Measurements from ENCODE around the gene YWHAQ. TPM values are rescaled to one million over a fixed set of nuclear protein-coding genes. Genes with fewer than 3 reads are reported as not detected.
"Not testable (repeated sequence)": the region's sequence is repeated elsewhere in the genome, so short reads cannot be mapped to it uniquely, and the experiment has no call there.

Gene YWHAQ
- total RNA-seq, 1 donor from 2014 or later = 335 TPM

DNA sequence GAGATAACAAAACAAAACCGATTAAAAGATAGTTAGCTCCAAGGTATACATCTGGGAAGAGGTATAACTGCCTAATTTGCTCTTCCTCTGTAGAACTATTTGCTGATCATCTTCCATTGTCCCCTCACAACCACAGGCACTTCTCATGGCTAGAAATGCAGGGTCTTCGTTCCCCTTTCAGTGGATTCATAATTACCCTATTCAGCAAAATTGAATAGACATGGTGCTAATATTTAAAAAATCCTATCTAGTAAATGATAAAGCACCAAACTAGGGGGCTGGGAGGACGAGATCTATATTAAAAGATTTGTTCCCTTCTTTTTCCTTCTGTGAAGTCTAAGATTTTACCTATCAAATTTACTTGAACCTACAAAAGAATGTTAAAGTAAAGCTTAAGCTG is 44.3 kb downstream of the YWHAQ start:
- Mint-ChIP-seq H3K27me3 (no peaks in the 10 kb centered on the region), H3K9me3 (no peaks in the 10 kb centered on the region), H3K36me3 (ENCODE audit: low read depth) (peaks cover 57% of the 10 kb centered on the region), H3K27ac (peak overlapping the region; percentile 43), H3K4me1 (peaks cover 23% of the 10 kb centered on the region), H3K4me3 (no peak overlapping the region)
- intact Hi-C loops (cut with micrococcal nuclease) = no loop called here
- DNase-seq = no peak

DNA sequence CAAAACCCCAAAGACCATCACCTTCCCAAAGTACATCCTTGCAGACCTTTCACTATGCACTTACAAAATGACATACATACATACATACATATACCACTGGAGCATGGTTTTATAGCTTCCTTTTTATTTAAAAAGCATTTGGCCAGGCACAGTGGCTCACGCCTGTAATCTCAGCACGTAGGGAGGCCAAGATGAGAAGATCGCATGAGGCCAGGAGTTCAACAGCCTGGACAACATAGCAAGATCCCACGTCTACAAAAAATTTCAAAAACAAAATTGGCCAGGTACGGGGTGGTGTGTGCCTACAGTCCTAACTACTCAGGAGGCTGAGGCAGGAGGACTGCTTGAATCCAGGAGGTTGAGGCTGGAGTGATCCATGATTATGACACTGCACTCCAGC is 45.3 kb downstream of the YWHAQ start:
- H3K27me3 Mint-ChIP-seq = no peaks in the 10 kb centered on the region
- intact Hi-C loops (cut with micrococcal nuclease) = no loop called here
- peaks cover 53% of the 10 kb centered on the region for H3K36me3 Mint-ChIP-seq (ENCODE audit: low read depth)
- peak overlapping the region; percentile 3 for H3K27ac Mint-ChIP-seq
- no peak for DNase-seq
- no peak overlapping the region for H3K4me3 Mint-ChIP-seq
- H3K9me3 Mint-ChIP-seq = no peaks in the 10 kb centered on the region
- peaks cover 15% of the 10 kb centered on the region for H3K4me1 Mint-ChIP-seq

DNA sequence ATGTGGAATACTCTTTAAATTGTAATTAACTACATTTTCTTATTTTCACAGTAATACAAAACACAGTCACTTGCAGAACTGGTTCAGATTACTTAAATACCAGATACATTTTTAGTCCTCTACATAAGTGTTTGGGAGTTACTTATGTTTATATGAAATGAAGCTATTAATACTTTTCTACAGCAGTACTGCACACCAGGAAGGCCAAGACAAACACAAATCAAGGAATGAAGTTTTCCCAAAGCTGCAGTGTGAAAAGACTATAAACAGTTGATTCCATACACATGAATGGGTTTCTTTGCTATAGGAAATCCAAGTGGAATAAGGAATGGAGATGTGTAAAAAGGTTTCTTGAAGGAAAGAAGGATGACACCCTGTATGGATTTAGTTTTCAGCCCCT is 45.9 kb downstream of the YWHAQ start:
- H3K27ac Mint-ChIP-seq; DNase-seq; H3K9me3 Mint-ChIP-seq; H3K4me3 Mint-ChIP-seq; intact Hi-C loops (cut with micrococcal nuclease); H3K27me3 Mint-ChIP-seq: not testable (repeated sequence)
- peaks cover 11% of the 10 kb centered on the region for H3K4me1 Mint-ChIP-seq
- peaks cover 48% of the 10 kb centered on the region for H3K36me3 Mint-ChIP-seq (ENCODE audit: low read depth)

- no peaks in the 10 kb centered on the region for H3K27me3 Mint-ChIP-seq
- H3K9me3 Mint-ChIP-seq = no peaks in the 10 kb centered on the region
- DNase-seq = no peak
- H3K27ac Mint-ChIP-seq = no peak overlapping the region
- peaks cover 37% of the 10 kb centered on the region for H3K36me3 Mint-ChIP-seq (ENCODE audit: low read depth)
- no peak overlapping the region for H3K4me3 Mint-ChIP-seq
- intact Hi-C loops (cut with micrococcal nuclease) = no loop called here
- H3K4me1 Mint-ChIP-seq = peaks cover 9% of the 10 kb centered on the region
Observed at GRCh38 chr2:9582624-9583023, 48.2 kb downstream of the YWHAQ start.

- Mint-ChIP-seq H3K36me3 (ENCODE audit: low read depth) (peaks cover 9% of the 10 kb centered on the region), H3K27me3 (no peaks in the 10 kb centered on the region), H3K9me3 (no peaks in the 10 kb centered on the region), H3K4me1 (peaks cover 9% of the 10 kb centered on the region), H3K27ac (no peak overlapping the region), H3K4me3 (no peak overlapping the region)
- intact Hi-C loops (cut with micrococcal nuclease) = no loop called here
- DNase-seq = no peak
Observed at GRCh38 chr2:9578467-9579235, 52.1 kb downstream of the YWHAQ start.

GRCh38 chr2:9574331-9574730 is 56.5 kb downstream of the YWHAQ start:
- DNase-seq = no peak
- no peaks in the 10 kb centered on the region for H3K36me3 Mint-ChIP-seq (ENCODE audit: low read depth)
- no peak overlapping the region for H3K4me3 Mint-ChIP-seq
- peak overlapping the region; percentile 19 for H3K27ac Mint-ChIP-seq
- intact Hi-C loops (cut with micrococcal nuclease) = no loop called here
- H3K4me1 Mint-ChIP-seq = peaks cover 9% of the 10 kb centered on the region
- no peaks in the 10 kb centered on the region for H3K9me3 Mint-ChIP-seq
- no peaks in the 10 kb centered on the region for H3K27me3 Mint-ChIP-seq

DNA sequence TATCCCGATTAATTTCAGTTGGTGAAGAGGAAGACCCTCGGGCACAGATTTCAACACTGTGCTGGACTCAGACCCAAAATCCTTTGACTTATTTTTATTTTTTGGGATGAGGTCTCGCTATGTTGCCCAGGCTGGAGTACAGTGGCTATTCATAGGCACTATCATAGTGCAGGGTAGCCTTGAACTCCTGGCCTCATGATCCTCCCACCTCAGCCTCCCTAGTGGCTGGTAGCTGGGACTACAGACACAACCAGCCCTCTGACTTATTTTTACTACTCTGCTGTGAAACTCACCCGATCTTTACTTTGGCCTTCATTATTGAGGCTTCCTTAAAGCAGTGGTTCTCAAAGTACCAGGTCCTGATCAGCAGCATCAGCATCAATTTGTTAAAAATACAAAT is 57.0 kb downstream of the YWHAQ start:
- Mint-ChIP-seq H3K27me3 (no peaks in the 10 kb centered on the region), H3K4me1 (peaks cover 9% of the 10 kb centered on the region), H3K9me3 (no peaks in the 10 kb centered on the region), H3K4me3 (no peak overlapping the region), H3K36me3 (ENCODE audit: low read depth) (no peaks in the 10 kb centered on the region), H3K27ac (no peak overlapping the region)
- DNase-seq = no peak
- intact Hi-C loops (cut with micrococcal nuclease) = no loop called here

DNA sequence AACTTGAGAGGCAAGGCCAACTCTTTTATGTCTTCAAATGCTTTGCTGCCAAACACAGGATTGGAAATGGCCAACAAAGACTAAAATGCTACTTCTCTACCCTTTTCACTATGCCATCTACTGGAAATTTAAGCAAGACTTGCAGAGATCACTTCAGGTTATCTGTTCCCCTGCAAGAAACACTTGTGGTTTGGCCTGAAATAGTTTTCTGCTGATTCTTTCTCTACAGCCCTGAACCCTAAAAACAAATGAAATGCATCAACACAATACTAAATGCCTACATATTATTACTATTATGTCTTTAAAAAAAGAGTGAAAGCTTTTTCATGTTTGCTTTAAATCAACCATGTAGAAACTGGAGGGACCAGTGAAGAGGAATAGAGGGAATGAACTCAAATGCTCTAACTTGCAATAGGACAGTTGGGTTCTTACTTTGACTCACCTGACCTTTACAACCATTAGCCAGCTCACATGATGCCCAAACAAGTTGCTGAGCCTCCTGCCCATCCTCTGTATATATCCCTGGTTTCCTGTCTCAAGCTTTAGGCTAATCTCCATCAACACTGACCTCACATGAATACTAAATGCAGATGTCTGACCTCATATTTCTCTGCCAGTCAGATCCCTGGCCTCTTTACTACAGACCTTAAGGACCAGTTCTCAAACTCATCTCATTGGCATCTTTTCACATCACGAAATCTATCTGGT is 57.6 kb downstream of the YWHAQ start:
- no peak overlapping the region for H3K4me3 Mint-ChIP-seq

GRCh38 chr2:9570182-9571060 is 60.4 kb downstream of the YWHAQ start:
- no peak overlapping the region for H3K27ac Mint-ChIP-seq

More for the DNA sequence above, 57.6 kb downstream of the YWHAQ start:
- DNase-seq = no peak
- Mint-ChIP-seq H3K9me3 (no peaks in the 10 kb centered on the region), H3K4me1 (peaks cover 9% of the 10 kb centered on the region), H3K27ac (no peak overlapping the region), H3K36me3 (ENCODE audit: low read depth) (no peaks in the 10 kb centered on the region), H3K27me3 (no peaks in the 10 kb centered on the region)
- intact Hi-C loops (cut with micrococcal nuclease) = no loop called here

DNA sequence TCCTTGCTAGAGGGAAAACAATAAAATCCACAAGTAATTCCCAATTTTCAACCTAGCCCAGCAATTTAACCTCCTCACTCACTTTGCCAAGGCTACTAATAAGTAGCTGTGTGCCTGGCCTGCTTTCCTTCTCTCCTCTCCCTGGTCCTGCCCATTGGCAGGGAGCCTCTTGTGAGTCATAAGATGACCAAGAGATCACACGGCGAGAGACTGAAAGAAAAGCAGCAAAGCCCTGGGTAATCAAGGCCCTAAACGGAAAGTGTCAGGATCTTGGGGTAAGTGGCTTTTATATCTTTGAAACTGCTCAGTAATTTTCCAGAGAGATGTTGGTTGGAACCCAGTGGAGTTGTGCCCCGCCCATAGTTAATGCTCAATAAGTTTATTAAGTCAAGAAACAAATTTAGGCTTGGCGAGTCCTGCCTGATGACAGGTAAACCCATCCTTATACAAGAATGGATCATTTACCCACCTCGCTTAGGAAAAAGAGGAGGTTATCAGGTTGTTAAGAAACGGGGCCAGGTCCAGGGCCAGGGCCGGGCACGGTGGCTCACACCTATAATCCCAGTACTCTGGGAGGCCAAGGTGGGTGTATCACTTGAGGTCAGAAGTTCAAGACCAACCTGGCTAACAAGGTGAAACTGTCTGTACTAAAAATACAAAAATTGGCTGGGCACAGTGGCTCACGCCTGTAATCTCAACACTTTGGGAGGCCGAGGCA is 65.2 kb downstream of the YWHAQ start:
- Mint-ChIP-seq H3K4me3 (no peak overlapping the region), H3K27me3 (no peaks in the 10 kb centered on the region), H3K9me3 (no peaks in the 10 kb centered on the region), H3K27ac (no peak overlapping the region), H3K36me3 (ENCODE audit: low read depth) (peaks cover 4% of the 10 kb centered on the region), H3K4me1 (peaks cover 3% of the 10 kb centered on the region)
- no peak for DNase-seq
- intact Hi-C loops (cut with micrococcal nuclease) = no loop called here

More at GRCh38 chr2:9570182-9571060, 60.4 kb downstream of the YWHAQ start:
- H3K4me3 Mint-ChIP-seq = no peak overlapping the region
- no peaks in the 10 kb centered on the region for H3K9me3 Mint-ChIP-seq
- intact Hi-C loops (cut with micrococcal nuclease) = no loop called here
- no peaks in the 10 kb centered on the region for H3K36me3 Mint-ChIP-seq (ENCODE audit: low read depth)
- no peak for DNase-seq
- no peaks in the 10 kb centered on the region for H3K27me3 Mint-ChIP-seq
- peaks cover 10% of the 10 kb centered on the region for H3K4me1 Mint-ChIP-seq

DNA sequence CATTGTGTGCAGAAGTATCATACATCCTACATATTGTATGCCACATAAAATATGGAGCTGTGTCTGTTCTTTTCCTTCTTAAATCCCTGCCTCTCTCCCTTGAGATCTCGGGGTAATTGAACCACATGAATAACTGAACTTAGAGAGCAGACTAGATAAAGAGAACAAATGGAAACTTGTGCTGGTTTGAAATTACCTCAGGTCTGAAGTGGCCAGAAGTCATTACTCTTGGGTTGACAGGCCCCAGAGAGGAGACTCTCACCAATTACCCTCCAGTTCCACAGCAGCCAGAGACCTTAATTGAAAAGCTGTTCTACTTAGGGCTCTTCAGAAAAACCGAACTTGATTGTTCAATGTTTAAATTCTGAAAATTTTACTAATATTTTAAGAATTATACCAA is 70.2 kb downstream of the YWHAQ start:
- no peaks in the 10 kb centered on the region for H3K9me3 Mint-ChIP-seq
- H3K27me3 Mint-ChIP-seq = no peaks in the 10 kb centered on the region
- no peak overlapping the region for H3K4me3 Mint-ChIP-seq
- peaks cover 21% of the 10 kb centered on the region for H3K4me1 Mint-ChIP-seq
- no peak for DNase-seq
- peaks cover 10% of the 10 kb centered on the region for H3K36me3 Mint-ChIP-seq (ENCODE audit: low read depth)
- no peak overlapping the region for H3K27ac Mint-ChIP-seq
- intact Hi-C loops (cut with micrococcal nuclease) = no loop called here

DNA sequence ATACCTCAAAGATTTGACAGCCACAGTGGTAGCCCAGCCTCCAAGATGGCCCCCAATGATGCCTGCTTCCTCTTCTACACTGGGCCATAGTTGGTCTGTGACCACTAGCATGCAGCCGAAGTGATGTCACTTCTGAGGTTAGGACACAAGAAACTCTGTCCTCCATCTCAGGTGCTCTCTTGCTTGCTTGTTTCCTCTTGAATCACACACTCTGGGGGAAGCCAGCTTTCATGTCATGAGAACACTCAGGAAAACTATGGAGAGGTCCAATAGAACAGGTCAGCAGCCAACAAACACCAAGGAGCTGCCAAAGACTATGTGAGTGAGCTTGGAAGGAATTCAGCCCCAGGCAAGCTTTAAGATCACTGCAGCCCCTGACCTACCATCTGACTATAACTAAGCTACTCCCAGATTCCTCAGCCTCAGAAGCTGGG is 71.8 kb downstream of the YWHAQ start:
- peaks cover 16% of the 10 kb centered on the region for H3K36me3 Mint-ChIP-seq (ENCODE audit: low read depth)
- no peak overlapping the region for H3K27ac Mint-ChIP-seq
- DNase-seq = no peak

GRCh38 chr2:9556121-9556743 is 74.6 kb downstream of the YWHAQ start:
- Mint-ChIP-seq H3K4me3 (peak overlapping the region; percentile 96), H3K4me1 (peaks cover 46% of the 10 kb centered on the region), H3K27ac (peak overlapping the region; percentile 93), H3K36me3 (ENCODE audit: low read depth) (peaks cover 20% of the 10 kb centered on the region), H3K9me3 (no peaks in the 10 kb centered on the region), H3K27me3 (no peaks in the 10 kb centered on the region)
- DNase-seq = no peak
- intact Hi-C loops (cut with micrococcal nuclease) = loop anchor here (5.0 to 10.0 kb wide), 4 partner anchors 414 to 889 kb away; partner anchors contain the start of genes CYS1, ODC1 and RRM2

More for the DNA sequence above, 71.8 kb downstream of the YWHAQ start:
- H3K9me3 Mint-ChIP-seq = no peaks in the 10 kb centered on the region
- intact Hi-C loops (cut with micrococcal nuclease) = loop anchor here (5.0 to 10.0 kb wide), 4 partner anchors 417 to 886 kb away; partner anchors contain the start of genes CYS1, ODC1 and RRM2
- H3K4me1 Mint-ChIP-seq = peaks cover 29% of the 10 kb centered on the region
- no peaks in the 10 kb centered on the region for H3K27me3 Mint-ChIP-seq
- H3K4me3 Mint-ChIP-seq = no peak overlapping the region
